Stimulated activated CD4-positive, alpha-beta T cell treated with anti-CD3 and anti-CD28 coated beads, Interleukin-4, amount 100 ng/mL, for 48 hours (primary cell): ENCODE measurements around the gene RPS16.

ENCODE experiments used
- DNase-seq, 2 donors: peaks; one replicate each; pipeline ENCODE4 v3.0.0-alpha.2; 2020; ENCODE audit warnings: low read depth in 2 of 2

Gene RPS16

DNA sequence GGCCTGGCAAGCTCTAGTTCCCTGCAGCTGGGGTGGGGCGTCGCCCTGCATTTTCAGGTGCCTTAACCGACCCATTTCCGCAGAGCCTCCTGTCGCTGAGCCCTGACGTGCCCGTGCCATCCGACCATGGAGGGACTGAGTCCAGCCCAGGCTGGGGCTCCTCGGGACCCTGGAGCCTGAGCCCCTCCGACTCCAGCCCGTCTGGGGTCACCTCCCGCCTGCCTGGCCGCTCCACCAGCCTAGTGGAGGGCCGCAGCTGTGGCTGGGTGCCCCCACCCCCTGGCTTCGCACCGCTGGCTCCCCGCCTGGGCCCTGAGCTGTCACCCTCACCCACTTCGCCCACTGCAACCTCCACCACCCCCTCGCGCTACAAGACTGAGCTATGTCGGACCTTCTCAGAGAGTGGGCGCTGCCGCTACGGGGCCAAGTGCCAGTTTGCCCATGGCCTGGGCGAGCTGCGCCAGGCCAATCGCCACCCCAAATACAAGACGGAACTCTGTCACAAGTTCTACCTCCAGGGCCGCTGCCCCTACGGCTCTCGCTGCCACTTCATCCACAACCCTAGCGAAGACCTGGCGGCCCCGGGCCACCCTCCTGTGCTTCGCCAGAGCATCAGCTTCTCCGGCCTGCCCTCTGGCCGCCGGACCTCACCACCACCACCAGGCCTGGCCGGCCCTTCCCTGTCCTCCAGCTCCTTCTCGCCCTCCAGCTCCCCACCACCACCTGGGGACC is 27.9 kb downstream of the RPS16 start:
- DNase-seq: no peak

DNA sequence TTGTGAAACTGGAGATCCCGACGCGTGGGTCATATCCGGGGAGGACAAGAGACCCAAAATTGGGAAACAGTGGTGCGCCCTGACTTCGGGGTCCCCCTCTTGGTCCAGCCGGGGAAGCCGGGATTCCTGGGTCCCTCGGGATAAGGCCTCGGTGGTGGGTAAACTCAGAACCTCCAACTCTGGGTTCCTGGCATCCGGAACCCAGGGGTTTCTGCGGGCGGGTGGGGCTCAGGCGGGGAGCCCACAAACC is 28.4 kb downstream of the RPS16 start:
- DNase-seq: no peak

DNA sequence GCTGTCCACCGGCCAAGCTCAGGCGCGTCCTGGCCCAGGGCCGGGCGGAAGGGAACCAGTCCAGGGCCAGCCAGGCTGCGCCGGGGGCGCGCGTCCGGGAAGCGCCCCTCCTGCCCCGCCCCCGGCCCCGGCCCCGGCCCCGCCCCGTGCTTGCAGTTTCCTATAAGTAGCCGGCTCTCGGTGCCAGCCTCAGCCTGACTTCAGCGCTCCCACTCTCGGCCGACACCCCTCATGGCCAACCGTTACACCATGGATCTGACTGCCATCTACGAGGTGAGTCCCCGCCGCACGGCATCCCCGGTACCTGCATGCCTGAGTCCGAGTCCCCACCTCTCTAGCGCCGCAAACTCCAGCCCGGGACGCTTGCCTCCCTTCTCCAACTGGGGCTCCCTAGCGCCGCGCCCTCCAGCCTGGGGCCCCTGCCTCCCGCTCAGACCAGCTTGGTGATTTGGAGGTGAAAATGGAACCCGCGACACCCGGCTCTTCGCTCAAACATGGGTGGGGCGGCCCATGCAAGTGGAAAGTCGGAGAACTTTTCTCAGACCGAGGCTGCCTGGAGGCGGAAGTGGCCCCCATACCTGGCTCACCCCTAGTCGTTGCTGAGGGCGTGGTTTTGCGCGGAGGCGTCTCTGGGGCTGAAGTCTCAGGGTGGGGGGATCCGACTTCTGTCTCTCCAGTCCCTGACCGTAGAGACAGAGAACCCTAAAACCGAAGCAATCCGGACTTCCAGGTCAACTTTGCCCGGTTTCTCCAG is 28.9 kb downstream of the RPS16 start, which contains the start of gene ZFP36:
ZFP36 (plus strand) TSS at position 192 of the 754 bp plus-strand sequence; CDS start at position 250, 58 bp downstream.
- DNase-seq: peak; percentile 78 to 88

DNA sequence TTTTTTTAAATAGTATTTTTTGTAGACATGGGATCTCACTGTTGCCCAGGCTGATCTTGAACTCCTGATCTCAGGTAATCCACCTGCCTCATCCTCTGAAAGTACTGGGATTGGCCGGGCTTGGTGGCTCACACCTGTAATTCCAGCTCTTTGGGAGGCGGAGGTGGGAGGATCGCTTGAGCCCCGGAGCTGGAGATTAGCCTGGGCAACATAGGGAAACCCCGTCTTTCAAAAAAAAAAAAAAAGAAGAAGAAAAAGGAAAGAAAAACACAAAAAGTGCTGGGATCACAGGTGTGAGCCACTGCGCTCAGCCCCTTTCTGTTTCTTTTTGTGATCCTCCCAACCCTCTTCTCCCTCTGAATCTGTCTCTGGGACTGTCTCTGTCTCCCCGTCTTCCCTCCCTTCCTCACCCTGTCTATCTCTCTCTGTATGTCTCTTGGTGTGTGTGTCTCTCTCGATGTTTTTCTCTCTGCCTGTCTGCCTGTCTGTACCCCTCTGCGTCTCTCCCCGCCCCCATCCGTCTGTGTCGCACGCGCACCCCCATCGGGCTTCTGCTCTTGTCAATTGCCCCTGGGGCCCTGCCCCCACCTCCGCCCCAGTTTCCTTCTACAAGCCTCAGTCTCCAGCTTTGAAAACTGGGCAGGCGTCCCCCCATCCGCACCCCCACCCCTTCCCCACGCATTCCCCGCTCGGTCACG is 29.6 kb downstream of the RPS16 start:
- peak; percentile 73 to 77 for DNase-seq

DNA sequence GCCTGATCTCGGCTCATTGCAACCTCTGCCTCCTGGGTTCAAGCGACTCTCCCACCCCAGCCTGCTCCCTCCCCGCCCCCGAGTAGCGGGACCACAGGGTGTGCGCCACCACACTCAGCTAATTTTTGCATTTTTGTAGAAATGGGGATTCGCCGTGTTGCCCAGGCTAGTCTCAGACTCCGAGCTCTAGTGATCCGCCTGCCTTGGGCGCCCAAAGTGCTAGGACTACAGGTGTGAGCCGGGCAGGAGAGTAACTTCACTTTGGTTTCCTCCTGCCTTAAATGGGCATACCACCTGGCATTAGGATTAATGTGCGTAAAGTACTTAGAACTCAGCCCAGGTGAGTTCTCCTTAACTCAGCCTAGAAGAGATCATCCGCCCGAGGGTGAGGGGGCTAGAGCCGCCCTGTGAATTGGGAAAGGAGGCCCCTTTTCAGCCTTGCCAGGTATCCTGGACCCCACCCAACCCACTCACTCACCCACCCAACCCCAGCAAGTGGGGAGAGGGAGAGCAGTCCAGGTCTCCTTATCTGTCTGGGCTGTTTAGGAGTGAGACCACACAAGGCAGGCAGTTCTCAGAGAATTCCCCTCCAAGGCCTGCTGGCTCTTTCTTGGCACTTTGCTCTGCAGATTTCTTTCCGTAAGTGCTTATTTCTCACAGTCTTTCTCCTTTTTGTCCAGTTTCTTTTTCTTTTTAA is 30.3 kb downstream of the RPS16 start:
- DNase-seq: no peak

DNA sequence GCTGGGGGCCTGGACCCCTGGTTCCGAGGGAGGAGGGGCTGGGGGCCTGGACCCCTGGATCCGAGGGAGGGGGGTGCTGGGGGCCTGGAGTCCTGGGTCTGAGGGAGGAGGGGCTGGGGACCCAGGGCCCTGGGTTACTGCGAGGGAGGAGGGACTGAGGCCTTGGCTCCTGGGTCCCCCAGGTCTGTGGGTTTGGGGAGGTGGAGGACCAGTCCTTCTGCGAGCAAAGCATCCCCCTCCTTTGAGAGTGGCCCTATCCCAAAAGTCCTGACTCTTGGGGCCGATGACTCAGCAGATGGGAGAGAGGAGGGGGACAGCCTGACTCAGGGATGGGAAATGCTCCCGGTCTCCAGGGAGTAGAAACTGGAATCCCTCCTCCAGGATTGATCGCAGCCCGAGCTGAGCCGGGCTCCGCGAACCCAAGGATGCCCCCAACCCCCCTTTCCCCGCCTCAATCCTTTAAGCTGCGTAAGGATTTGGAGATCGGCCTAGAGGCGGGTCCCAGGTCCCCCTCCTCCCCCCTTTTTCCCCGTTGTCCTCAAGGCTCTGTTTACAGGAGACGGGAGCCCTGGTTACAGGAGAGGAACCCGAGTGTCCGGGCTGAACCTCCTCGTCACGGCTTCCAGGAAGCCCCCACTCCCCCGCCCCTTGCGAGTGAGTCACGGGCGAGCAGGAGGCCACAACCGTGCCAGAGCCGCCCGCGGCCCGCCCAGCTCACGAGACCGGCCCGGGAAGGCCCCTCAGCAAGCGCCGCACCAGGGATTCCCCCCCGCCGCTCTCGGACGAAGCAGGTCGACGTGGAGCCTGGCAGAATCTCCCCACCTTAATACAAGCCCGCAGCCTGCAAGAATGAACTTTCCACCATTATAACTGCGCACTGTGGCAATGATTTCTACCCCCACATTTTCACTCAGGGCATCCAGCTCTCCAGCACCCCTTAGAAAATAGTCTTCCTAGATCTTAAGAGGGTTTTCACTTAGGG is 32.1 kb downstream of the RPS16 start:
- peak; percentile 92 to 96 for DNase-seq

DNA sequence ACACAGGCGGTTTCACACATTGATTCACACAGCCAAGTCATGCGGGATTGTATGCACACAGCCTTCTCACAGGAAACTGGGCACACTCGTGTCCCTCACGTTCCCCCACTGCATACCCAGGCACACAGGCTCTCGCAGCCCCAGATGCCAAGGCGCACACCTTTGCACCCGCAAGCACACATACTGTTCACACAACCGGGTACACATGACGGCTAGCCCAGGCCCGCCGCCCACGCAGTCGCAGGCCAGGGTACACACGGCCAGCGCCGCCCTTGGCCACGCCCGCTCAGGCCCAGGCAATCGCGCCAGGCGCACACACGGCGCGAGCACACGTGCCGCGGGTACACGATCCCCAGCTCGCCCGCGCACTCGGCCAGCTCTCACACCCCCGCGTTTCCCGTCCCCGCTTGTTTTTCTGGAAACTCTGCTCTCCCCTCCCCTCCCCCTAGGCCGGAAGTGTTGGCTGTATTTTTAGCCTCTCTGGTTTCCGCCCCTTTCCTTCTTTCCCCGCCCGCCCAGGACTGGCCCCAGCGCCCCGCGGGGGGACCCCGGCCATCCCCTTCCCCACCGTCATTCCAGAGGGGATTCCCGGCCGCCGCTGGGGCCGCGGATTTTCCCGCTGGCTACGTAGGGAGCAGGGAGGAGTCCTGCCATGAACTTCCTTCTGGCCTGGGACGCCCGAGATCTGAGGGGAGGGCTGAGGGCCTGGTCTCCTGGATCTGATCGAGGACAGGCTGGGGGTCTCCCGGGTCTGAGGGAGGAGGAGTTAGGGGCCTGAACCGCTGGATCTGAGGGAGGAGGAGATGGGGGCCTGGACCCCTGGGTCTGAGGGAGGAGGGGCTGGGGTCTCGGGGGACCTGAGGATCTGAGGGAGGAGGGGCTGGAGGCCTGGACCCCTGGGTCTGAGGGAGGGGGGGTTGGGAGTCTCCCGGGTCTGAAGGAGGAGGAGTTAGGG is 33.1 kb downstream of the RPS16 start:
- DNase-seq: peak; percentile 75 to 87

DNA sequence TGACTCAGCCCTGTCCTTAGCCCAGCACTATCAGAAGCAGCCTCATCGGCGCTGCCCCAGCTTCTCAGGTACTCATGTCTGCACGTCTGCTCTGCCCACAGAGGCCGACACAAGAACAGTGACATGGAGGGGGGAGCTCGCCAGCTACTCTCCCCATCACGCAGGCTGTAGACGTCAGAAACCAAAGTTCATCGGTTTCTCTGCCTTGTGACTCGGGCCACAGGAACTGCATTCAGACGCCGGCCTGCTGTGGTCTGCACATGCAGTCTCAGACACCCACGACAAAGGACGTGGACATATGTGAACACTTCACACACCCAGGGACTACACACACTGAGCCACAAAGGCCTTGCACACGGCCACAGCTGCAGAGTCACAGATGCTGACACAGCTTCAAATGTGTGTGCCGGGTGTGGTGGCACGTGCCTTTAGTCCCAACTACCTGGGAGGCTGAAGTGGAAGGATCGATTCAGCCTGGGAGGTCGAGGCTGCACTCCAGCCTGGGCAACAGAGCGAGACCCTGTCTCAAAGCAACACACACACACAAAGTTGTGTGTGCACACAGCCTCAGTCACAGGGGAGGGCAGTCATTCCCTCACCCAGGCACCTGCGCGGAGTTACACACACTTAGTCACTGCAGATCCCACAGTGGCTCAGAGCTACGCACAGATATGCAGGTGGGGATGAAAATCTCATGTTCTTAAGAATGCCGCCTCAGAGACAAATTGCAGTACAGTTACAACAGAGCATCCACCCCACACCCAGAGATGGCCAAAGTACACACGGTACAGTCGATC is 34.0 kb downstream of the RPS16 start:
- peak; percentile 69 to 81 for DNase-seq

DNA sequence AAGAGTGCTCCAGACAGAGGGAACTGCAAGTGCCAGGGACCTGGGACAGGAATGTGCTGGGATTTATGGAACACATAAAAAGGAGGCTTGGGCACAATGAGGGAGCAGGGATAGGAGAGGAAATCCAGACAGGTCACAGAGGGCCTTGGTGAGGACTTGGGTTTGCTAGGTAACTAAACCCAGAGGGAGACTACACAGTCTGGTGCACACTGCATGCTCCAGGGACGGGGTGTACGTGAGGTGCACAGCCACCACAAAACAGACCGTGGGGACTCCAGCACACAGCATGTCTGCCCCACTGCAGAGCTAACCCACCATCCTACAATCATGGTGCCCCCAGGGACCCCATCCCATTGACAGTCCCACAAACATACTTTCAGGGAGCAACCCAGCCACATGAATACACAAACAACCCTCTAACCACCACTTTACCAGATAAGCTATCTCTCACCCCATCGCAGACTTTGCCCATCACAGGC is 34.6 kb downstream of the RPS16 start:
- DNase-seq: no peak

DNA sequence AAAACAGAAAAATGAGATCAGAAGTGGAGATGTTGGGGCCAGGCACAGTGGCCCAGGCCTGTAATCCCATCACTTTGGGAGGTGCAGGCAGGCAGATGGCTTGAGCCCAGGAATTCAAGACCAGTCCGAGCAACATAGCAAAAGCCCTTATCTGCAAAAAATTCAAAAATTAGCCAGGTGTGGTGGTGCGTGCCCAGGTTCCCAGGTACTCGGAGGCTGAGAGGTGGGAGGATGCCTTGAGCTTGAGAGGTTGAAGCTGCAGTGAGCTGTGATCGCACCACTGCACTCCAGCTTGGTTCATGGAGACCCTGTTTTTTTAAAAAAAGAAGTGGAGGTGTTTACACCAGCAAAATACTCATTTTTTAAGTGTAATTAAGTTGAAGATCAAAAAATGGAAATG is 35.7 kb downstream of the RPS16 start:
- DNase-seq: no peak

DNA sequence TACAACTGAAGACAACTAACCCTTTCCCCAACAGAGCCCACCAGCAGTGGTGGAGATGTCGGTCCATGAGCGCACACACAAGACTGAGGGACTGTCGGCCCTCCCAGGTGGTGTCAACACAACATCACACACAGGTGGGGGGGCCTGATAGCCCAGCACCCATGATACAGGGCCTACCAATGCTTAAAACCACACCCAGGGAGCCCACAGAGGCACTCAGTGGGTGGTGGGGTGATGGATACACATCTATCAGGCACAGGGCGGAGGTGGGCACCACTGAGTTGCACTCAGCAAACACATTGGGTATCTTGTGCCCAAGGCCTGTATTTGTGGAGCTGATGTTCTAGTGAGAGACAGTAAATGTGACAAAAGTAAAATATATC is 36.1 kb downstream of the RPS16 start:
- DNase-seq: no peak

DNA sequence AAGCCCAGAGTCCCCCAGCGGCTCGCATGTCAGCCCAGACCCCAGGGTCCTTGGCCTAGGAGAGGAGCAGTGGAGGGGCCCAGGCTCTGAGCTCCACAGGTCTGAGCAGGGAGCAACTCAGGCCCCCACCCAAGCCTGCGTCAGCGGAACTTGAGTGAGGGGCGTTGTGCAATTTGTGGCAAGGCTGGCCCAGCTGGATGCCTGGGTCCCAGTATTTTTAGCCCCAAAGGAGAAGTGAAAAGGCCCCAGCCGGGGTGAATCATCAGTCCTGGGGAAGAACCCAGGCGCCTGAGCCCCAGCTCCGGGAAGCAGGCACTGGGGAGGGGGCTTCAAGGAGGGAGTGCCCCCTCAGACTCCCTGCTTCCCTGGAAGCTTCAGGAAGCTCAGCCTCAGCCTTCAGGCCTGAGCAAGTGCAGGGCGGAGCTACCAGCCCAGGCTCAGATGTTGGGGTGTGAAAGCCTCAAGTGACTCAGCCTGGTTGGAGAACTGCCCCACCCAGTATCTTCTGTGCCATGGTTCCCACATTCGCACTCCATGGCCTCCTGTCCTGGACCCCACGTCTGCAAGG is 37.4 kb downstream of the RPS16 start:
- peak in 1 of 2 donors; percentile 64 for DNase-seq

DNA sequence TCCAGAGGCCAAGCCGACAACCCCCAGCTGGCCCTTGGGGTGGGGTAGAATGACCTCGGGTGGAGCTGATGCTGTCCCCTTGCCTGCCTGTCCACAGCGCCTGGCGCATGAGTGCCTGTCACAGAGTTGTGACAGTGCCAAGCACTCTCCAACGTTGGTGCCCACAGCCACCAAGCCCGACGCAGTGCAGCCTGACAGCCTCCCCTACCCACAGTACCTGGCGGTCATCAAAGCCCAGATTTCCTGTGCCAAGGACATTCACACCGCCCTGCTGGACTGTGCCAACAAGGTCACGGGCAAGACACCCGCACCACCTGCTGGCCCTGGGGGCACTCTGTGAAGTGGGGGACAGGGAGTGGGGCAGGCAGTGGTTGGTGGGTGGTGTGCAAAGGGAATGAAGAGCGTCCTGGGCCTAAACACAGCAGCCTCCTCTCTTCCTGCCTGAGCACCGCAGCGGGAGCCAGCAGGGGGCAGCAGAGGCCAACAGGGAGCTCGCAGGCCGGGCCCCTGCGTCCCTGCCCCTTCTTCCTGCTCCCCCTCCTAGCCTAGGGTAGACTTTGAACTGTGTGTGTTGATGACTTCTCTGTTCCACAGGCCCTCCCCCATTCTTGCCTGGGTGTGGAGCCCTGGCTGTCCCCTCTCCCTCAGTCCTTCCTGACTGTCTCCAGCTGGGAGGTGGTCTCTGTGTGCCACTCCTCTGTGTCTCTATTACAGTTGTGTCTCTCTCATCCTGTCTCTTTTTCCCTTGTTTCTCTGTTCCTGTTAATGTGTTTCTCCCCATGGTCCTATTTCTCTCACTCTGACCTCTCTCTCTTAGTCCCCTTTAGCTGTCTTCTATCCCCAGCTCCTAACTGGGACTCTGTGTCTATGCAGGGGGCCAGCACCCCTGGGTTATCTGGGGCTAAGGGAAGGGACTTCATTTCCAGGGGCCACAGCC is 38.1 kb downstream of the RPS16 start:
- DNase-seq: peak; percentile 88 to 98

DNA sequence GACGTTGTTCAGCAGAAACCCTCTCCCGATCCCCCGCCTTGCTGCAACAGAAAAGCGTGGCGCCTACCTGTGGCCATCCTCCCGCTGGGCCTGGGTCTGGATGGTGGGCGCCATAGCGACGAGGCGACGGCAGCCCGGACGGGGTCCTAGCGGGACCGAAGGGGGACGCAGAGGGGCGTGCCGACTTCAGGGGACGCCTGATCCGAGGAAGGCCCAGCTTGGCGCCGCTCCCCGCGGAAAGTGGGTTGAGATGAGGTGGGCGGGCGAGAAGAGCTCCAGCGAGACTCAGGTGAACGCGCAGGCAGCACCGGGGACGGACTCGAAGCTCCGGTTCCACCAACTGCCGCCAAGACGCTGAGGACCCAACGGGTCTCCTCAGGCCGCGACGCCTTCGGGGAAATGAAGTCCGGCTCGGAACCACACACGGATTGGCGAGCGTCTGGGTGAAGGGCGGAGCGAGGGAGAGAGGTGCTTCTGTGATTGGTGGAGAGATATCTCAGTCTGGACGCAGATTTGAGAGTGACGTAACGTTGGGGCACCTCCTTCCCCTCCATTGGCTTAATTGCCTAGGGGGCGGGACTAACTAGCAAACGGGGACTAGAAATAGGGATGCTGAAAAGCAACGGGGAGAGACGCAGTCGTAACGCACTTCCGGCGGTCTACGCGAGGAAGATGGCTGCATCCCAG is 44.9 kb downstream of the RPS16 start, which contains the start of the genes MED29 and PAF1:
MED29 (plus strand) TSS at position 628 of the 687 bp plus-strand sequence; CDS start at position 673, 45 bp downstream.
PAF1 (minus strand) TSS at position 356 of the 687 bp plus-strand sequence; CDS start at position 114, 242 bp downstream.
- peak; percentile 86 to 95 for DNase-seq

DNA sequence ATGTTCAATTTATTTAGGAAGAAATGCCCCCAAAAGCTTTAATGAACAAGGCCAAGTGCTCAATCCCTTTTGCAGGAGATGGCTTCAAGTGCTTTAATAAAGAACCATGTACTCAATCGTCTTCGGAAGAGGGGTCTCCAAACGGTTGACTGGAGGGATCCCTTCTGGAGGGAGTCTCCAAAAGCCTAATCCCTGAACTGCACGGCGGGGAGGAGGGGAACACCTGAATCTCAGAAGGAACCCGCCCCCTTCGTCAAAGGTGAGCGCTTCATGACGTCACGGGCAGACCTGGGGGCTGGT is 45.3 kb downstream of the RPS16 start:
- DNase-seq: peak in 1 of 2 donors; percentile 67

DNA sequence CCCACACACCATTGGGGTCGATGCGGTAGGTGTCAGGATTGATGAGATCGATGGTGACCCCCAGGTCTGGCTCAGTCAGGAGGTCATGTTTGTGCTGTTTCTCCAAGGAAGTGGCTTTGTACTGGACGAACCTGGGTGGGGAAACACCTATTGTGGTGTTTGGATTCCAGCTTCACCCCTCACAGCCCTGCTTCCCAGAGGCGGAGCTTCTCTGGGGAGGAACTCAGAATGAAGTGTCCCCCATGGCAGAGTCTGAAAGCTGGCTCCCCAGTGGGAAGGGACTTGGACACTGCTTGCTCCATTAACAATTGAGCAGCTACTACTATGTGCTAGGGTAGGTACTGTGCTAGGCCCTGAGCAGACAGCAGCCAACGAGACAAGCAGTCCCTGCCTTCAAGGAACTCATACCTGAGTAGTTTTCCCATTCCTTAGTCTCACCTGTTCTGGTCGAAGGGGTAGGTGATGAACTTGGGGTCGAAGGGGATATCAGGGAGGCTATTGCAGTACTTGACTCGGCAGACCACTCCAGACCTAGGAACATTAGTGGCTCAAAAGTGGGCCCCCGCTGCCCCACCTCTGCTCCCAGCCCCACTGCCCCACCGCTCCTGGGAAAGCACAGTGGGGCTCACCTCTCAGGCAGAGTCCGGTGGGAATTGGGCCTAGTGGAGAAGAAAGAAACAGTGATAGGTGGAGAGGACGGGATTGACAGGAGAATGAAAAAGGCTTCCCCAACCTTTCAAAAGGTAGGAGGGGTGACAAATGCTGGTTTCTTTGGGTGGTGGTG is 45.9 kb downstream of the RPS16 start:
- no peak for DNase-seq
